Forelimb muscle (tissue), 1 donor: ENCODE data around the gene KIF3A. TPM values are rescaled to one million over a fixed set of nuclear protein-coding genes. Genes with fewer than 3 reads are reported as not detected.

Source experiments
- DNase-seq: peaks from one replicate; pipeline ENCODE4 v3.0.0-alpha.2; 2013; ENCODE audit warnings: low read depth
- polyA plus RNA-seq: library from polyadenylated mRNA; unstranded; fragments of 120-200 nt; gene quantifications from one replicate; pipeline ENCODE4 v1.2.1, GENCODE V29; 2013; ENCODE audit not compliant: insufficient read length

The KIF3A gene
- 8.6 TPM for polyA plus RNA-seq

GRCh38 chr5:132736853-132737833 lies at the start of gene KIF3A:
KIF3A (minus strand) TSS chr5:132737546; CDS start chr5:132737419, 127 bp downstream.
- peak; percentile 80 for DNase-seq

GRCh38 chr5:132787076-132787475 lies 49.7 kb upstream of the KIF3A start:
- DNase-seq = no peak

GRCh38 chr5:132785864-132786263 lies 48.5 kb upstream of the KIF3A start:
- no peak for DNase-seq

- no peak for DNase-seq
These were observed 48.0 kb upstream of the KIF3A start for GRCh38 chr5:132785365-132785764.

- no peak for DNase-seq
These were observed 44.8 kb upstream of the KIF3A start for GRCh38 chr5:132782101-132782500.

- no peak for DNase-seq
These were observed 43.7 kb upstream of the KIF3A start for GRCh38 chr5:132781029-132781428.

- no peak for DNase-seq
These were observed 43.2 kb upstream of the KIF3A start for GRCh38 chr5:132780577-132780976.

GRCh38 chr5:132779961-132780360 lies 42.6 kb upstream of the KIF3A start:
- DNase-seq = no peak

GRCh38 chr5:132778856-132779255 lies 41.5 kb upstream of the KIF3A start:
- DNase-seq = no peak

GRCh38 chr5:132778129-132778528 lies 40.8 kb upstream of the KIF3A start:
- DNase-seq = no peak

- no peak for DNase-seq
These were observed 40.1 kb upstream of the KIF3A start, which contains the start of gene SEPTIN8 for GRCh38 chr5:132777209-132778069. SEPTIN8 (minus strand) TSS chr5:132777239; CDS start chr5:132777137, 102 bp downstream.

- no peak for DNase-seq
These were observed 39.5 kb upstream of the KIF3A start for GRCh38 chr5:132776938-132777208.

- DNase-seq = no peak
These were observed 39.0 kb upstream of the KIF3A start for GRCh38 chr5:132776131-132776937.

- DNase-seq = no peak
These were observed 38.2 kb upstream of the KIF3A start for GRCh38 chr5:132775476-132775961.

- no peak for DNase-seq
These were observed 37.5 kb upstream of the KIF3A start for GRCh38 chr5:132774896-132775295.

- DNase-seq = no peak
These were observed 37.1 kb upstream of the KIF3A start for GRCh38 chr5:132774406-132774805.

- DNase-seq = no peak
These were observed 36.4 kb upstream of the KIF3A start for GRCh38 chr5:132773601-132774355.

GRCh38 chr5:132773114-132773513 lies 35.8 kb upstream of the KIF3A start:
- DNase-seq = no peak

- DNase-seq = no peak
These were observed 35.1 kb upstream of the KIF3A start for GRCh38 chr5:132772291-132773070.

GRCh38 chr5:132771503-132771998 lies 34.2 kb upstream of the KIF3A start:
- no peak for DNase-seq
